Measurements from ENCODE around the gene ARHGAP22.

The ARHGAP22 gene

DNA sequence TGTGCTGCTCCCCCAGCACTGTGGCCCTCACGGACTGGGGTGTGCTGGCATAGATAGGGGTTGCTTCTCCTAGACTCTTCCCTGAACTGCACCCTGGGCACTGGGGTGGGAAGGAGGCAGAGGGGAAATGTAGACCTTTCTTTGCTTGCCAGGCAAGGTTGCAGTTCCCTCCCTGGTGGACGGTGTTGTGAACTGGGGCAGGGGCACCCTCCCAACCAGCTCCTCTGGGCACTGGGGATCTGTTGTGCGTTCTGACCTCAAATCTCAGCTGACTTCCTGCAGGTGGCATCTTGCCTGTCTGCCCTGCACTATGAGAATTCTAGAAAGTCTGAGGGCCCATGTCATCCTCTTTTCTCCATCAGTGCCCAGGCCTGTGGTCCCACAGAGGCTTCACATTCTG, 53.9 kb downstream of the ARHGAP22 start:
- no peak for FAIRE-seq
- DNase-seq (ENCODE audit: insufficient read length, low spot score) = no peak
- no peak for TF ChIP-seq POLR2A (IDR thresholded peaks at IDR 0.05; ENCODE audit: low read depth, low read length)

DNA sequence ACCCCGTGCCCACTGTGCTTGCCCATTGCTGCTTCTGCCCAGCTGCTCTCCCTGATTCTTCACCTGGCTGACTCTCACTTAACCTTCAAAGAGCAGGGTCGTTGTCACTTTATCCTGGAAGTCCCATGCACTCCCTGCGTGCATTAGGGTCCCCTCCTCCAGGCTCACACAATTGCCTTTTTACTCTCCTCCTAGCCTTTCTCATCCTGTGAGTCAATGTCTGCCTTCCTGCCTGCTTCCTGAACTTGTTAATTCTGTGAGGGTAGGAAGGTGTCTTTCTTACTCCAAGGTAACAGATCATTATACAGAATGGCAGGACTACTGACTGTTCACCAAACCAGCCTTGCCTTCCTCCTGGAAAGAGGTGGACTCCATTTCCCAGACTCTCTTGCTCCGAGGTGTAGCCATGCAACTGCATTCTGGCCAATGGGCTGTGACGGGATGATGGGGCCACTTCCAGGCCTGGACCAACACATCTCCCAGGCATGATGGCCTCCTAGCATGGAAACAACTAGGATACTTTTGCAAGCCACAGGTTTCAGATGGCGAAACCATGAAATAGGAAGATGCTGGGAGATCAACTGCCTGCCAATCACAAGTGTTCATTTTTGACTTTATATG, 54.7 kb downstream of the ARHGAP22 start:
- no peak for TF ChIP-seq POLR2A (IDR thresholded peaks at IDR 0.05; ENCODE audit: low read depth, low read length)
- FAIRE-seq = no peak
- DNase-seq (ENCODE audit: insufficient read length, low spot score) = no peak

DNA sequence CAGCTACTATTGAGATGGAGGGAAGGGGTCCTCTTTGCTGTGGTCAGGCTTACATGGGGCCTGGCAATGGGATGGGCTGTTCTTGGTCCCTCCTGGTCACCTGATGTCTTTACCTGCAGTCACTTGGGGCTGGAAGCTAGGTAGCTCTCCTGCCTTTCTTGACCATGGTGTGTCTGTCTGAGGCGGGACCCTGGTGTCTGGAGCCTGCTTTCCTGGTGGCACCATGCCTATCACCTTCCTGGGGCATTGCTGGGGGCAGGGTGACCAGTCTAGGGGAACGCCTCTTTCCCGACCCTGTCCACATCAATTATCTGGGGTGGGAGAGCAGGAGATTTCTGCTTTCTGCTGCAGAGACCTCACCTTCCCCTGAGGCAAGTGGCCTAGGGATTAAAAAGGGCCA, 55.6 kb downstream of the ARHGAP22 start:
- TF ChIP-seq POLR2A (IDR thresholded peaks at IDR 0.05; ENCODE audit: low read depth, low read length) = no peak
- DNase-seq (ENCODE audit: insufficient read length, low spot score) (no peak), FAIRE-seq (no peak)

DNA sequence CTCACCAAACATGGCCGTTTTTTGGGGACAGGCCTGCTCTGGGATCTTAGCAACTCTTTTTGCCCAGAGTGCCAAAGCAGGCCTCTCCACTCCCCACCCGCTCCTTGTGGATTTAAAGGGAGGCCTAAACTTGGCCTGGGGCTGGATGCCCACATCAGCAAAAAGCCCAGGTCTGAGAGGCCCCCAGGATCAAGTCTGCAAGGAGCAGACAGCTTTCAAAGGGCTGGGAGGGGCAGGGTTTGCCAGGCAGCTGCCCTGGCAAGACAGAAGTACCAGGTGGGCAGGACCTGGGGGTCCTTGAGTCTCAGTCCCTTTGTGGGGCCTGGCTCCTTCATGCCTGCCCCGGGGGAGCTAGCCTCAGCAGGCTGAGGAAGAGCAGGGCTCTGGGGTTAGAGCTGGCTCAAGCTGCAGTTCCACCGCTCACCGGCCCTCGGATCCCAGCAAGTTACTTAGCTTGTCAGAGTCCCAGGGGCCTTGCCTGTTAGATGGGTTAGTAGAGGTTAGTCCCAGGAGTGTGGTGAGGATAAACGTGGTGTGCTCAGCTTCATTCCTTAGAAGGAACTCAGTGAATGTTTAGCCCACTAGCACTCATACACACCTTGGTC, 56.2 kb downstream of the ARHGAP22 start:
- FAIRE-seq (no peak), DNase-seq (ENCODE audit: insufficient read length, low spot score) (no peak)
- TF ChIP-seq POLR2A (IDR thresholded peaks at IDR 0.05; ENCODE audit: low read depth, low read length) = no peak

DNA sequence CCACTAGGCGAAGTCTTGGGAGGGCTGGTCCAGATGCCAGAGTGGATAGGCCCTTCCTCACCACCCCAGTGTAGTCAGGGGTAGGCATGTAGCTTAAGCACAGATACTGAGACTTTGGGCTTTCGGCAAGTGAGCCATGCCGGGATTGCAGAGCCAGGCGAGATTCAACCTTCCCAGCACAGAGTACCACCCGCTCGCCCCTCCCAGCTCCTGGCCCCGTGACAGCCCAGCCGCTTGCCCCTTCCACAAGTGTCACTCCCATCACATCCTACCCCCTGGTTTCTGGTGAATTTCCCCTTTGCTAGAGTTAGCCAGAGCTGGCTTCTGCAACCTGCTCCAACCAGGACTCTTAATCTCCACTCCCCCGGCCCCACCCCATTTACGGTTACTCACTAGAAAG, 56.9 kb downstream of the ARHGAP22 start:
- no peak for TF ChIP-seq POLR2A (IDR thresholded peaks at IDR 0.05; ENCODE audit: low read depth, low read length)
- DNase-seq (ENCODE audit: insufficient read length, low spot score) (no peak), FAIRE-seq (no peak)

DNA sequence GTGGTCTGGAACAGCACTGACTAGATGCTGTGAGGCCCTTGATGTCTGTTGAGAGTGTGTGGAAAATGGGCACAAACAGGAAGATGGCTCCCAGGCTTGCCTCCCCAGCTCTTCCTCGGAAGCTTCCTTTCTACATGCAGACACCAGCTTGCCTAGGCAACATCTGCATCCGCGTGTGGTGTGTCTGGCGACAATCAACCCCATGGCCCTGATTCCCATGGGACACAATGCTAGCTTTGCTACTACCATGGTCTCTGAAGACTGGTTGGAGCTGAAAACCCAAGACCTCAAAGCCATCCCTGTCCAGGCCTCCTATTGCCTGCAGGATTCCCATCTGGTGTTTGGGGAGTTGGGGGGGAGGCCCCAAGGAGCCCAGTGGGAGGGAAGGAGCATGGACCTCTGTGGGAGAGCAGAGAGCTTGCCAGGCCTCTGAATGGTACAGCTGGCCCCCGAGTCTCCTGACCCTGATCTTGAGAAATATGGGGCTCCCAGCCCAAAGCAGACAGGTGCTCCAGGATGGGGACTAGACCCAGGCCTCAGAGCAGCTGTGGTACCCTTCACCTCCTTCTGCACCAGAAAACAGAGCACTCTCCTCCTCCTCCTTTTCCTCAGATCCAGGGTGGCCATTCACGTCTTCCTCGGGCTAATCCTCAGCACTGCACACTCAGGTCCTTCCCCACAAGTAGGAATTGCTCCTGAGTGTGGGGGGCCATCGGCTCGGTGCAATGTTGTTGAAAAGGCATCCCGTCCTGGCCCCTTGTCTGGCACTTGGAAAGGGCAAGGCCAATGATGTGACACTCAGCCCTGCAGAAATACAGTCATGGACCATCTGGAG, 57.6 kb downstream of the ARHGAP22 start:
- DNase-seq (ENCODE audit: insufficient read length, low spot score) (no peak), FAIRE-seq (no peak)
- no peak for TF ChIP-seq POLR2A (IDR thresholded peaks at IDR 0.05; ENCODE audit: low read depth, low read length)

DNA sequence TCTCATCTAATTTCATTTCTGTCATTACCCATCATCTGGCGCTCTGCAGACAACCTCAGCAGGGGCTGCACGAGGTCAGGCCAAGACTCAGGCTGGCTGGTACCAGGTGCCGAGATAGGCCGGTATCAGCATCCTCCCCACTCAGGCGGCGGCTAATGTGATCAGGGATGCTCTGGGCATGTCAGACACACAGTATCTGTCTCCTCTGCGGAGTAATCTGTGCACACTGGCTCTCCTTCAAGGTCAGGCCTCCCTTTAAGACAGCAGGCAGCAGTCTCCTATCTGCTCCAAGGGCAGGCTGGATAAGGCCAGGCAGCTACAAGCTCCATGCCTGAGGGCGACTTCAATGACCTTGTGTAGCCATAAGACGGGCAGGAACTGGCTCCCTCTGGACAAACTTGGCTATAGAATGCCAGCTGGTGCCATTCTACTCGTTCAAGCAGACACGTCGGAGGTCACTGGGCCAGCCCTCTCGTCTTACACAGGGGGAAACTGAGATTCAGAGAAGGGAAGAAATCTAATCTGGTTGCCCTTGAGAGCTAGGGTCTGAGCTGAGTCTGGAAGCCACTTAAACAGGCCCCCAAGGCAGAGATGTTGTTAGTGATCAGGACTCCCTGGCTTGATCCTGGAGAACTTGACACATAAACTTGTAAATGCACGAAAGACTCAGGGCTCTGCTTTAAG, 59.3 kb downstream of the ARHGAP22 start:
- FAIRE-seq (no peak), DNase-seq (ENCODE audit: insufficient read length, low spot score) (no peak)
- no peak for TF ChIP-seq POLR2A (IDR thresholded peaks at IDR 0.05; ENCODE audit: low read depth, low read length)

DNA sequence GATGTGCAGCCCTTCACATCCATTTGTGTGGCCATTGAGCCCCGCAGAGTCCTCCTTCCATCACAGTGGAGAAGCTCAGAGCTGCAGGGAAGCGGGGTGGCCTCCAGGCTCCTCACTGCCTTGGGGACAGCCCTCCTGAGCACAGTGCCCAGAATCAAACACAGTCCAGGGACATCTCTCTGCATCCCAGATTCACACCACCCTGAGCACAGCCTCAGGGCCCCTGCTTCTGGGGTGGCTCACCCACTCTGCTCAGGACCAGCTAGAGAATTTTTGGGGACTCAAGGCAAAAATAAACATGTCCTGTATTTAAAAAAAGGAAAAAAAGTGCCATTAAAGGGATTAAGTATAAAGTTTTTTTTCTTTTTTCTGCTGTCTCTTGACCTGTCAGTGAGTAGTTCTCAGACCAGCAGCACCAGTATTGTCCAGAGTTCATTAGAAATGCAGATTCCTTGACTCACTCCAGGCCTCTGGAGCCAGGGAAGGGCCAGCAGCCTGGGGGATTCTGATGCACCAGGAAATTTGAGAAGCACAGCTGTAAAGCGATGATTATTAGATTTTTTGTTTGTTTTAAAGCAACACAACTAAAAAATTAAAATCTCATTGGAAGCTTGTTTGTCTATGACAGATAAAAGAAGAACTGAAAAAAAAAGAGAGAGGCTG, 61.6 kb downstream of the ARHGAP22 start:
- TF ChIP-seq POLR2A (IDR thresholded peaks at IDR 0.05; ENCODE audit: low read depth, low read length) = no peak
- FAIRE-seq (no peak), DNase-seq (ENCODE audit: insufficient read length, low spot score) (no peak)

DNA sequence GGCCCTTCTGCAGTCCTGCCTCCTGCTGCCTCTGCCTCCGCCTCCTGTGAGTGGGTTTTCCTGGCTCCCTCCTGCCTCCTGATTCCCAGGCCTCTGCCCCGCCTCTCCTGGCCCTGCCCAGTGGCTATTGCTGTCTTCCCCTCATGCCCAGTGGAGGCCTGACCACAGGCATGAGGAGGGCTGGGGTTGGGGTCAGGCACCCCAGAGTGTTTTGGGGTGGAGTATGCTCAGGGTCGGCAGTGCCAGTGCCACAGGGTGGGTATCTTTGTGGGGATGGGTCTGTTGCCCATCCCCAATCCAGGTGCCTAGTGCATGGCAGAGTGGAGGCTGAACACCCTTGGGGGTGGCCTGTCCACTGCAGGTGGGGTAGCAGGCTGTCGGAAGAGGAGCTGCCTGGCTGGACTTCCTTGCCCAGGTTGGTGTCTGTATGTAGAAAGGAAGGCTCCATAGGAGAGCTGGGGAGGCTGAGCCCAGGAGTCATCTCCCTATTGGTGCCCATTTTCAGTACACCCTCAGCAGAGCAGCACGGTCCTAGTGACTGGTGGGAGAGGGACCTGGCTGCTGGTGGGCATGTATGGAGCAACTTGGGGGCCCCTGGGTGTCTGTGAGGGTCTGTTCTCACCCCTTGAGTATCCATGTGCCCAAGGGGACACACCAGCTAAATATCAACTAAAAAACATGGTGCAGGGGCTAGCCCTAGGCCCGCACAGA, 62.2 kb downstream of the ARHGAP22 start:
- FAIRE-seq (no peak), DNase-seq (ENCODE audit: insufficient read length, low spot score) (no peak)
- TF ChIP-seq POLR2A (IDR thresholded peaks at IDR 0.05; ENCODE audit: low read depth, low read length) = no peak

DNA sequence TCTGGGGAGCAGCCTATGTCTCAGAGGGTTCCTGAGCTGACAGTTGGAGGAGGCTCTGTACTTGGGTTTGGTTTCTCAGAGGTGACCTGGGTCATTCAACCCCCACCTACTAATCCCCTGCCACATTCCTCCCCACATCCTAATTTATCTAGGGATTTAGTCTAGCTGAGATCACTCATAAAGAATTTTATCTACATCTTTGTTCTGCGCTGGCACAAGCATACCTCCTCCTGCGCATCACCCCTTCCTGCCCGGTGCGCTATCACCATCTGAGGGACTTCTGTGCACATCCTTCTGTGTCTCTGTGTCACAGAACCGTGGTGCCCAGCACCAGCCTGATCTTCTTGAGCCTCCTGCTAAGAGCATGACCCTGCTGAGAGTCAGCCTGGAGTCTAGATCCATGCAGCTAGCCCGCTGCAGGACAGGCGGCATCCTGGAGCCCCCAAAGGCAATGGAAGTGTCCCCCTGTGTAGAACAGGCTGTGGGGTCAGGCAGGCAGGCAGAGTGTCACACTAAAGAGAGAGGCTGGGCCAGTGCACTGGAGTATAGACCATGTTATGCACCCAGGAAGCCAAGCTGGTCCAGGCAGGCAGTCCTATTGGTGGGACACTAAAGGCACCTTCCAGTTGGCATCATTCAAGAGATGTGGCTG, 63.6 kb downstream of the ARHGAP22 start:
- no peak for TF ChIP-seq POLR2A (IDR thresholded peaks at IDR 0.05; ENCODE audit: low read depth, low read length)
- FAIRE-seq (no peak), DNase-seq (ENCODE audit: insufficient read length, low spot score) (no peak)

DNA sequence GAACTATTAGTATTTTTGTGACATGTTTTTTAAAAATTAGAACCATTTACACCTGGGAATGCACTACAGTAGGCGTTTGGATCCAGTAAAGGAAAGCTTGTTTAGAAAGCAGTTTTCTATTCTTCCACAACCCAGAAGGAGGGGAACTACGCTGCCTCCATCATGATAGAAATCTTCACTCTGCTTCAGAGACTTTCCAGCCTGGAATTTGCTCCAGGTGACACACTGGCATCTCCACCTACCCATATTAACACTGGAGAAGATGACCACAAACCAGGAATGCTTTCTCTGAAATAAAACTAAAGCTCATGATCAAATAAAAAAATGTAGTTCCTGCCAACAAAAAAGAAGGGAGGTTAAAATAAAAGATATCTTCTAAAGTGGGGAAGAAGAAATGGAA, 66.3 kb downstream of the ARHGAP22 start:
- FAIRE-seq (no peak), DNase-seq (ENCODE audit: insufficient read length, low spot score) (no peak)
- no peak for TF ChIP-seq POLR2A (IDR thresholded peaks at IDR 0.05; ENCODE audit: low read depth, low read length)

DNA sequence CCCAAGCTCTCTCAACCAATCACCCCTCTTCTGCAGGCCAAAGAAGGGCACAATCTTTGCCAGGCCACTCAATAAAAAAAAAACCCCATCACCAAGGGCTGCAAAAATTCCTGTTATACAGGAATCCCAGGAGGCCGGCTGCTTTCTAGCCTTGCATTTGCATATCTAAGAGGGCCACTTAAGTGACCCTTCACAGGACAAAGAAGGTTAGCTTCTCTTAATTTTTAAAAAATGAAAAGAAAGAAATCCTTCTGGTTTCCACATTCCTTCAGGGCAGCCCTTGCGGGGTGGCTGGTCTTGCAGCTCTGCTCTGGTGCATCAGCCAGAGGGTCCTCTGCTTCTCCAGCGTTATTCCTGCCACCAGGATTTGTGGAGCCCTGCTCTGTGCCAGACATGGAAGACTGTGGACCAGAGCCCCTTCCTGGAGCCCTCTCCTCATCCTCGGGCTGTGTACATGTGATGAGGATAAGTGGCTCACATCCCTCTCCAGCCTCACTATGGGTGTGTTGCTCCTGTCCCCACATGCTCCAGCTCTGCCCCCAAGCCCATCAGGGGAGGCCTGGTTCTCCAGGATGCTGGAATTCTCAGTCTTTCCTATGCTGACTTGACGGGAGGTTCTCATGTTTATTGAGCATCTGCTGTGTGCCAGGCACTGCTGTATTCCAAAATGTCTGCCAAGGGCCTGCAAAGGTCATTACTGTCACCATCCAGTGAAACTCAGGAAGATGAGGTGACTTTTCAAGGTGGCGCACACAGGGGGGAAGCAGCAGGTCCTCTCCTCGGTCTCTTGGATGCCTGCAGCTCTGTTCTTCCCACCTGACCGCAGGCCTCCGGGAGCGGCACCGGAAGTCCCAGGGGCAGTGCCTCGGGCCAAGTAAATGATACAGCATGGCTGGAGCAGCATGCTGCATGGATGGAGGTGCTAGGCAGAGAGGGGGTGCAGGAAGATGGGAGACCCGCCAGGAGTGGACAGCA, 67.7 kb downstream of the ARHGAP22 start:
- DNase-seq (ENCODE audit: insufficient read length, low spot score) (no peak), FAIRE-seq (no peak)
- TF ChIP-seq POLR2A (IDR thresholded peaks at IDR 0.05; ENCODE audit: low read depth, low read length) = no peak
